SK-N-SH (cell line): Measurements from ENCODE around the gene AUTS2. TPM values are rescaled to one million over a fixed set of nuclear protein-coding genes. Genes with fewer than 3 reads are reported as not detected.

ENCODE experiments used
- CTCF ChIA-PET: fragments of 300-600, 350-600 bp; formaldehyde crosslinking; extraction: SDS; loops from one replicate; lab custom pipeline; 2021; lab: Yijun Ruan, JAX
- POLR2A ChIA-PET: fragments of 350-600 bp; sonication (Branson Sonifier 250); formaldehyde crosslinking; extraction: SDS; loops from one replicate; lab custom pipeline; 2020; ENCODE audit warnings: antibody characterized with exemption, inconsistent platforms; lab: Yijun Ruan, JAX
- DNase-seq: peaks from one replicate; pipeline ENCODE4 v3.0.0; 2012
- H2AFZ ChIP-seq: fragments of 200-600 bp; sonication (generic); 2 replicates; pipeline ENCODE4 v1.8.1; 2016; ENCODE audit warnings: antibody characterized with exemption, mild to moderate bottlenecking, low read depth
- H3F3A ChIP-seq: fragments of 200-600 bp; sonication (generic); replicated peaks from 2 replicates; pipeline ENCODE3; 2016; ENCODE audit warnings: antibody characterized with exemption, mild to moderate bottlenecking; ENCODE audit not compliant: insufficient read depth
- H3K27ac ChIP-seq, 2 experiments: fragments of 200-500 bp in 1 of 2; fragments of 200-600 bp in 1 of 2; sonication (Bioruptor generic) in 1 of 2; sonication (generic), shearing (Covaris generic) in 1 of 2; 2 replicates each; pipeline versions ENCODE4 v1.5.1 to v1.6.1; 2014 to 2016; ENCODE audit warnings: low read depth in 2 of 2, inconsistent platforms in 1 of 2, low read length in 1 of 2, mild to moderate bottlenecking in 1 of 2, mixed read lengths in 1 of 2
- H3K27me3 ChIP-seq: fragments of 200-600 bp; sonication (generic), shearing (Covaris generic); 2 replicates; pipeline ENCODE4 v1.6.1; 2016; ENCODE audit warnings: mixed run types; ENCODE audit not compliant: insufficient read depth
- H3K36me3 ChIP-seq, 2 experiments: fragments of 200-500 bp in 1 of 2; fragments of 200-600 bp in 1 of 2; sonication (Bioruptor generic) in 1 of 2; sonication (generic) in 1 of 2; replicated peaks in 1 of 2; 2 replicates each; pipeline versions ENCODE3 to v1.5.1; 2014 to 2016; ENCODE audit warnings: low read length in 1 of 2, mild to moderate bottlenecking in 1 of 2; ENCODE audit not compliant: insufficient read depth in 2 of 2, control insufficient read depth in 1 of 2
- H3K4me1 ChIP-seq, 2 experiments: fragments of 200-500 bp in 1 of 2; fragments of 200-600 bp in 1 of 2; sonication (Bioruptor generic) in 1 of 2; sonication (generic), shearing (Covaris generic) in 1 of 2; 2 replicates each; pipeline versions ENCODE4 v1.5.1 to v1.6.1; 2014 to 2016; ENCODE audit warnings: low read depth in 1 of 2, low read length in 1 of 2, mixed run types in 1 of 2; ENCODE audit not compliant: insufficient read depth in 2 of 2, control insufficient read depth in 1 of 2
- H3K4me2 ChIP-seq: fragments of 200-600 bp; sonication (generic), shearing (Covaris generic); 2 replicates; pipeline ENCODE4 v1.6.1; 2017; ENCODE audit warnings: mixed run types
- H3K4me3 ChIP-seq, 2 experiments: fragments of 200-500 bp in 1 of 2; fragments of 200-600 bp in 1 of 2; sonication (Bioruptor generic) in 1 of 2; sonication (generic), shearing (Covaris generic) in 1 of 2; 2 replicates each; pipeline versions ENCODE4 v1.5.1 to v1.8.1; 2014 to 2016; ENCODE audit warnings: low read depth in 2 of 2, inconsistent platforms in 1 of 2, low read length in 1 of 2, mild to moderate bottlenecking in 1 of 2, mixed read lengths in 1 of 2, moderate library complexity in 1 of 2
- H3K79me2 ChIP-seq: fragments of 200-600 bp; sonication (generic); 2 replicates; pipeline ENCODE4 v1.8.1; 2017; ENCODE audit warnings: mild to moderate bottlenecking; ENCODE audit not compliant: insufficient read depth
- H3K9ac ChIP-seq: fragments of 200-600 bp; sonication (generic); 2 replicates; pipeline ENCODE4 v1.6.1; 2017; ENCODE audit warnings: mixed run types
- H3K9me2 ChIP-seq: fragments of 200-600 bp; sonication (generic); 2 replicates; pipeline ENCODE4 v1.6.1; 2017; ENCODE audit warnings: mixed run types
- H3K9me3 ChIP-seq: fragments of 200-600 bp; sonication (generic); 2 replicates; pipeline ENCODE4 v1.6.1; 2017; ENCODE audit warnings: mixed run types, mild to moderate bottlenecking, moderate library complexity
- H4K20me1 ChIP-seq: fragments of 200-600 bp; sonication (generic); 2 replicates; pipeline ENCODE4 v1.6.1; 2017; ENCODE audit warnings: mild to moderate bottlenecking, mixed run types; ENCODE audit not compliant: insufficient read depth
- ELF1 ChIP-seq: IDR thresholded peaks from 2 replicates; pipeline ENCODE4 v1.4.0; 2012
- EZH2phosphoT487 ChIP-seq: fragments of 200-600 bp; sonication (generic); IDR thresholded peaks from 2 replicates; pipeline ENCODE4 v1.6.1; 2017; ENCODE audit warnings: low read depth, mixed run types, mild to moderate bottlenecking, antibody characterized with exemption, moderate library complexity, borderline replicate concordance
- FOXJ3 ChIP-seq: sonication (generic); formaldehyde crosslinking; IDR thresholded peaks from 2 replicates; pipeline ENCODE4 v1.5.1; 2020; ENCODE audit warnings: mild to moderate bottlenecking, missing genetic modification reagents
- GABPA ChIP-seq: IDR thresholded peaks from 2 replicates; pipeline ENCODE4 v1.4.0; 2012; ENCODE audit warnings: low read depth, mild to moderate bottlenecking
- GATA2 ChIP-seq: sonication (generic); formaldehyde crosslinking; IDR thresholded peaks from 2 replicates; pipeline ENCODE4 v1.5.0; 2020; ENCODE audit warnings: mild to moderate bottlenecking, missing genetic modification reagents
- JUND ChIP-seq: IDR thresholded peaks from 2 replicates; pipeline ENCODE4 v1.4.0; 2012
- MXI1 ChIP-seq: IDR thresholded peaks from 2 replicates; pipeline ENCODE4 v1.6.1; 2012; ENCODE audit warnings: mild to moderate bottlenecking, low read depth, low read length, improper control_type of control experiment
- NFIC ChIP-seq: IDR thresholded peaks from 2 replicates; pipeline ENCODE4 v1.4.0; 2012; ENCODE audit warnings: borderline replicate concordance
- RAD21 ChIP-seq: IDR thresholded peaks from 2 replicates; pipeline ENCODE4 v1.6.1; 2012; ENCODE audit warnings: mild to moderate bottlenecking, low read length
- RCOR1 ChIP-seq: fragments of 150-350 bp; IDR thresholded peaks from 2 replicates; pipeline ENCODE4 v1.6.1; 2017; ENCODE audit warnings: antibody characterized with exemption, low read length
- RFX5 ChIP-seq: IDR thresholded peaks from 2 replicates; pipeline ENCODE4 v1.6.1; 2012; ENCODE audit warnings: mild to moderate bottlenecking, improper control_type of control experiment, low read length
- RXRA ChIP-seq: IDR thresholded peaks from 2 replicates; pipeline ENCODE4 v1.4.0; 2012; ENCODE audit warnings: low read depth, mild to moderate bottlenecking, borderline replicate concordance
- SIN3A ChIP-seq: IDR thresholded peaks from 2 replicates; pipeline ENCODE4 v1.6.1; 2012; ENCODE audit warnings: low read depth, mild to moderate bottlenecking, low read length, moderate library complexity, borderline replicate concordance
- TAF1 ChIP-seq: IDR thresholded peaks from 2 replicates; pipeline ENCODE4 v1.6.1; 2012; ENCODE audit warnings: low read depth, mild to moderate bottlenecking, low read length, moderate library complexity, borderline replicate concordance
- TEAD4 ChIP-seq: IDR thresholded peaks from 2 replicates; pipeline ENCODE4 v1.4.0; 2012; ENCODE audit warnings: mild to moderate bottlenecking, borderline replicate concordance; ENCODE audit not compliant: insufficient read depth
- WGBS: methylation state at CpG from one replicate; pipeline ENCODE4 v1.1.6; 2017; ENCODE audit warnings: low lambda C conversion rate; 5-methylcytosine and 5-hydroxymethylcytosine counted together
- polyA plus RNA-seq, 3 experiments: library from polyadenylated mRNA; depleted of rRNA; stranded (reverse); fragments of >200 nt; gene quantifications; 2 replicates each; pipeline ENCODE4 v1.2.3, GENCODE V29; 2012
- TF ChIP-seq, protein P1 (sequence below): IDR thresholded peaks from 2 replicates; pipeline ENCODE4 v1.4.0; 2012; ENCODE audit warnings: low read depth, borderline replicate concordance
- TF ChIP-seq, protein P2 (sequence below): IDR thresholded peaks from 2 replicates; pipeline ENCODE4; 2012
- TF ChIP-seq, protein P3 (sequence below): fragments of 200-600 bp; sonication (generic); IDR thresholded peaks from 2 replicates; pipeline ENCODE4 v1.6.1; 2017; ENCODE audit warnings: antibody characterized with exemption, mild to moderate bottlenecking, moderate library complexity
- TF ChIP-seq, protein P4 (sequence below): fragments of 150-350 bp; IDR thresholded peaks from 2 replicates; pipeline ENCODE4 v1.6.1; 2016; ENCODE audit warnings: mild to moderate bottlenecking, low read depth, low read length

AUTS2 gene
- polyA plus RNA-seq, 1 of the 3 experiments (the other 2 are of a cell fraction) = 15.6 TPM

DNA sequence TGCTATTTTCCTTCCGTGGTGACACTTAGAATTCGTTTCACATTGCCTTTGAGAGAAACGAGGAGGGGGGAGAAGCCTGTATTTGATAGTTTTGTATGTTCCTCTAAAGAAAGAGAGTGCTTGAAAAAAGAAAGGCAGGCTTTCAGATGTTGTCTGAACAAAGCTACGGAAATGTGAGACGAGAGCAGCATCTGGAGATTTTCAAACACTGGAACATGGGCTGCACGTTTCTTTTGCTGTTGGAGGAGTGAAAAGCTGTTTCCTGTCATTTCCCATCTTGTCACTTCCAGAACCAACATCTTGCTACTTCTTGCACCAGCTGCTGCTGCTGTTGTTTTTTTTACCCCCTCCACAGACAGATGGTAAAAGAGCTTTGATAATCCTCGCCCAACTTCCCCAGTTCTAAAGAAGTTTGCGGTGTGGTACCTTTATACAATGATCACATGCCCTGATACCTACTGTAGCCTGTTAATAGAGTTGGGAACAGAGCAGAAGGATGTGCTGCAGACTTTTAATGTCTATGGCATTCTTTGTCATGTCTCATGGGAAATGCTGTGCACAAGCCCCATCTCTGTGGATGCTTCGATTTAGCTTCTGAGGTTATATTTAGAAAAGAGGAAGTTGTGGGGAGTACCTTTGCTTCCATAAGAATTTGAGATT, 408.1 kb downstream of the AUTS2 start (continued):
- TF ChIP-seq, protein P1, sequence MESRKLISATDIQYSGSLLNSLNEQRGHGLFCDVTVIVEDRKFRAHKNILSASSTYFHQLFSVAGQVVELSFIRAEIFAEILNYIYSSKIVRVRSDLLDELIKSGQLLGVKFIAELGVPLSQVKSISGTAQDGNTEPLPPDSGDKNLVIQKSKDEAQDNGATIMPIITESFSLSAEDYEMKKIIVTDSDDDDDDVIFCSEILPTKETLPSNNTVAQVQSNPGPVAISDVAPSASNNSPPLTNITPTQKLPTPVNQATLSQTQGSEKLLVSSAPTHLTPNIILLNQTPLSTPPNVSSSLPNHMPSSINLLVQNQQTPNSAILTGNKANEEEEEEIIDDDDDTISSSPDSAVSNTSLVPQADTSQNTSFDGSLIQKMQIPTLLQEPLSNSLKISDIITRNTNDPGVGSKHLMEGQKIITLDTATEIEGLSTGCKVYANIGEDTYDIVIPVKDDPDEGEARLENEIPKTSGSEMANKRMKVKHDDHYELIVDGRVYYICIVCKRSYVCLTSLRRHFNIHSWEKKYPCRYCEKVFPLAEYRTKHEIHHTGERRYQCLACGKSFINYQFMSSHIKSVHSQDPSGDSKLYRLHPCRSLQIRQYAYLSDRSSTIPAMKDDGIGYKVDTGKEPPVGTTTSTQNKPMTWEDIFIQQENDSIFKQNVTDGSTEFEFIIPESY = no peak
- TF ChIP-seq TAF1 (no peak), GABPA (no peak), GATA2 (no peak), TEAD4 (no peak), FOXJ3 (CRISPR knock-in tag) (0 out of 2 replicates have a peak, but pooled peaks have one; percentile 29), SIN3A (peak; percentile 43; the same call in 1 of the 2 replicates), RCOR1 (peak; percentile 26; the same call in 1 of the 2 replicates), ELF1 (no peak; the same call in 1 of the 2 replicates)
- TF ChIP-seq, protein P2, sequence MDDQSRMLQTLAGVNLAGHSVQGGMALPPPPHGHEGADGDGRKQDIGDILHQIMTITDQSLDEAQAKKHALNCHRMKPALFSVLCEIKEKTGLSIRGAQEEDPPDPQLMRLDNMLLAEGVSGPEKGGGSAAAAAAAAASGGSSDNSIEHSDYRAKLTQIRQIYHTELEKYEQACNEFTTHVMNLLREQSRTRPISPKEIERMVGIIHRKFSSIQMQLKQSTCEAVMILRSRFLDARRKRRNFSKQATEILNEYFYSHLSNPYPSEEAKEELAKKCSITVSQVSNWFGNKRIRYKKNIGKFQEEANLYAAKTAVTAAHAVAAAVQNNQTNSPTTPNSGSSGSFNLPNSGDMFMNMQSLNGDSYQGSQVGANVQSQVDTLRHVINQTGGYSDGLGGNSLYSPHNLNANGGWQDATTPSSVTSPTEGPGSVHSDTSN = peak; percentile 63; the same call in 1 of the 2 replicates

DNA sequence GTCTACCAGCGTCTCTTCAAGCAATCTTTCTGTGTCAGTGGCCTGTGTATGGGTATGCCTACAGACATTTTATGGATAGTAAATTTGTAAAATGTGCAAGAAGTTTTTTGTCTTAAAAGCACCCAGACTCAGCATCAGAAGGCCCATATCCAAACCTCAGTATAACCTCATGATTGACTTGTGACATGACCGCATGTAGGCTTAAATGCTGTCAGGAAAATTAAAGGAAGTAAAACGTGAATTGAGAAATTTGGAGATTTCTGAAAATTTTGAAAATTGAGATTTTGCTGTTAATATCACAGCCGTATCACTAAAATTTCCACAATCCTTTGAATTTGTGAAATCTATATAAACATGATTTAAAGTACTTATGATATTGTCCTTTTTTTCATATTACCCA, 410.2 kb downstream of the AUTS2 start:
- peaks cover 10% of the 10 kb centered on the region for H3F3A ChIP-seq
- H3K27me3 ChIP-seq = no peaks in the 10 kb centered on the region
- H3K4me3 ChIP-seq = no peak overlapping the region
- TF ChIP-seq ELF1 = no peak
- TF ChIP-seq RXRA = no peak
- TF ChIP-seq GABPA = no peak
- TF ChIP-seq, protein P1 = no peak
- TF ChIP-seq GATA2 = no peak
- TF ChIP-seq RAD21 = no peak
- TF ChIP-seq JUND = no peak
- no peak for TF ChIP-seq TAF1
- TF ChIP-seq, protein P3, sequence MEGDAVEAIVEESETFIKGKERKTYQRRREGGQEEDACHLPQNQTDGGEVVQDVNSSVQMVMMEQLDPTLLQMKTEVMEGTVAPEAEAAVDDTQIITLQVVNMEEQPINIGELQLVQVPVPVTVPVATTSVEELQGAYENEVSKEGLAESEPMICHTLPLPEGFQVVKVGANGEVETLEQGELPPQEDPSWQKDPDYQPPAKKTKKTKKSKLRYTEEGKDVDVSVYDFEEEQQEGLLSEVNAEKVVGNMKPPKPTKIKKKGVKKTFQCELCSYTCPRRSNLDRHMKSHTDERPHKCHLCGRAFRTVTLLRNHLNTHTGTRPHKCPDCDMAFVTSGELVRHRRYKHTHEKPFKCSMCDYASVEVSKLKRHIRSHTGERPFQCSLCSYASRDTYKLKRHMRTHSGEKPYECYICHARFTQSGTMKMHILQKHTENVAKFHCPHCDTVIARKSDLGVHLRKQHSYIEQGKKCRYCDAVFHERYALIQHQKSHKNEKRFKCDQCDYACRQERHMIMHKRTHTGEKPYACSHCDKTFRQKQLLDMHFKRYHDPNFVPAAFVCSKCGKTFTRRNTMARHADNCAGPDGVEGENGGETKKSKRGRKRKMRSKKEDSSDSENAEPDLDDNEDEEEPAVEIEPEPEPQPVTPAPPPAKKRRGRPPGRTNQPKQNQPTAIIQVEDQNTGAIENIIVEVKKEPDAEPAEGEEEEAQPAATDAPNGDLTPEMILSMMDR = no peak
- no peak for TF ChIP-seq MXI1
- TF ChIP-seq, protein P4, sequence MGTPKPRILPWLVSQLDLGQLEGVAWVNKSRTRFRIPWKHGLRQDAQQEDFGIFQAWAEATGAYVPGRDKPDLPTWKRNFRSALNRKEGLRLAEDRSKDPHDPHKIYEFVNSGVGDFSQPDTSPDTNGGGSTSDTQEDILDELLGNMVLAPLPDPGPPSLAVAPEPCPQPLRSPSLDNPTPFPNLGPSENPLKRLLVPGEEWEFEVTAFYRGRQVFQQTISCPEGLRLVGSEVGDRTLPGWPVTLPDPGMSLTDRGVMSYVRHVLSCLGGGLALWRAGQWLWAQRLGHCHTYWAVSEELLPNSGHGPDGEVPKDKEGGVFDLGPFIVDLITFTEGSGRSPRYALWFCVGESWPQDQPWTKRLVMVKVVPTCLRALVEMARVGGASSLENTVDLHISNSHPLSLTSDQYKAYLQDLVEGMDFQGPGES = no peak
- TF ChIP-seq RFX5 = no peak
- no peak for TF ChIP-seq EZH2phosphoT487
- no peak for TF ChIP-seq RCOR1
- TF ChIP-seq NFIC = no peak
- H3K79me2 ChIP-seq = no peaks in the 10 kb centered on the region
- ChIA-PET POLR2A (no interaction called here), CTCF (no interaction called here)
- H4K20me1 ChIP-seq = no peaks in the 10 kb centered on the region
- no peaks in the 10 kb centered on the region for H3K36me3 ChIP-seq
- no peak for DNase-seq
- no peak overlapping the region for H3K27ac ChIP-seq
- peaks cover 10 to 18% of the 10 kb centered on the region in 2 experiments; a peak in 3 of 4 replicates for H3K4me1 ChIP-seq
- H3K4me2 ChIP-seq = no peak overlapping the region
- no peak overlapping the region for H2AFZ ChIP-seq
- H3K9me3 ChIP-seq = no peaks in the 10 kb centered on the region
- H3K9ac ChIP-seq = no peak overlapping the region
- no peaks in the 10 kb centered on the region for H3K9me2 ChIP-seq
- 91% methylated on average over 4 of the region's 4 CpGs for WGBS
